ENCODE measurements around the gene MTERF2.

Gene MTERF2

GRCh38 chr12:106954462-106955376, 32.2 kb downstream of the MTERF2 start:
- no peak for DNase-seq (ENCODE audit: low read depth)

- no peak for DNase-seq (ENCODE audit: low read depth)
Measured at GRCh38 chr12:106953352-106954250, 33.3 kb downstream of the MTERF2 start.

DNA sequence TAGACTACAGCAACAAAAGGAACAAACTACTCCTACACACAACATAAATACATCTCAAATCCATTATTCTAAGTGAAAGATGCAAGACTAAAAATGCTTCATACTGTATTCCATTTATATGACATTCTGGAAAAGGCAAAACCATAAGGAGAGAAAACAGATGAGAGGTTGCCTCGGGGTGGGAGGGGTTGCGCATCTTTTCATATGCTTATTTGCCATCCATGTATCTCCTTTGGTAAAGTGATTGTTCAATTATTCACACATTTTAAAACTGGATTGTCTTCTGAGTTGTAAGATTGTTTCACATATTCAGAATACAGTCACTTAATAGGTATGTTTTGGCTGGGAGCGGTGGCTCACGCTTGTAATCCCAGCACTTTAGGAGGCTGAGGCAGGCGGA, 36.4 kb downstream of the MTERF2 start:
- DNase-seq (ENCODE audit: low read depth): no peak

- DNase-seq (ENCODE audit: low read depth): no peak
Measured at GRCh38 chr12:106947461-106947860, 39.5 kb downstream of the MTERF2 start.

- no peak for DNase-seq (ENCODE audit: low read depth)
Measured at GRCh38 chr12:106945261-106945851, 41.6 kb downstream of the MTERF2 start.

GRCh38 chr12:106942775-106943174, 44.2 kb downstream of the MTERF2 start:
- DNase-seq (ENCODE audit: low read depth): no peak

DNA sequence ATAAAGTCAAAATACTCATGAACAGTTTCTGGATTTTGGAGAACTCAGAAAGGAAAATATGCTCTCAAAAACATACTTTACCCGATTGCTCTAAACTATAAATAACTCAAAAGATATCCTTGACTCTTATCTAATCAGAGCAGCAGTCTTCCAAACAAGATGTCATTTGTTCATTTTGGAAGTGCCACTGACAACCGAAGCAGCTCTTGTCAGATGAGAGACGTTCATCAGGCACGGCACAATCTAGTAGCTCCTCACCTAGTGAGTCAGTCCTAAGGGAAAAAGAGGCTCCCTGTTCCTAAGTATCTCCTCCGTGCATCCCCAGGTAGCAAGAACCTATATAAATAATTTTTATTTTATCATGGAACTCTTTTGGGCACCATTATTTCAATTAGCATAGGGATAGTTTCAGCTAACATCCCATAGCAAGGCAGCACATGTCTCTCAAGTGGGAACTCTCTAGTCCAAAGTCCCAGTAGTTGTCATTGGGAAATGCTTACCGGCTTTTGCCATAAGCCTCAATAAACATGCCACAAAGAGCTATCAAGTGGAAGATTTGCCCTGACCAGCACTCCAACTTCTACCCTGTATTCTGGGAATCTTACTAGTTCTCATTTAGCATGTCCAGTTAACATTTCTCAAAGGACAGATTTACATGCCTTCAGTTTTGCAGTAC, 45.3 kb downstream of the MTERF2 start:
- no peak for DNase-seq (ENCODE audit: low read depth)

- no peak for DNase-seq (ENCODE audit: low read depth)
Measured at GRCh38 chr12:106934277-106934676, 52.7 kb downstream of the MTERF2 start.
